Thymus (tissue), 11 donors: ENCODE data around the gene EFCAB14. TPM values are rescaled to one million over a fixed set of nuclear protein-coding genes. Genes with fewer than 3 reads are reported as not detected.

Source experiments
- DNase-seq, 9 donors: peaks; one replicate each; pipeline ENCODE4 v3.0.0-alpha.2; 2013; ENCODE audit warnings: low spot score in 9 of 9, low read depth in 6 of 9, missing footprints in 1 of 9
- H3K27ac ChIP-seq, 2 donors: one replicate each; pipeline ENCODE4 v1.5.1; 2013; ENCODE audit warnings: control low read depth in 1 of 2, low read depth in 1 of 2, low read length in 1 of 2, mild to moderate bottlenecking in 1 of 2, moderate library complexity in 1 of 2
- H3K27me3 ChIP-seq, 2 donors: one replicate each; pipeline ENCODE4 v1.5.1; 2013; ENCODE audit warnings: low read length in 1 of 2; ENCODE audit not compliant: control insufficient read depth in 2 of 2, insufficient read depth in 1 of 2
- H3K36me3 ChIP-seq, 2 donors: one replicate each; pipeline ENCODE4 v1.5.1; 2013; ENCODE audit warnings: low read length in 1 of 2, mild to moderate bottlenecking in 1 of 2, moderate library complexity in 1 of 2; ENCODE audit not compliant: control insufficient read depth in 2 of 2, insufficient read depth in 2 of 2
- H3K4me1 ChIP-seq, 2 donors: one replicate each; pipeline ENCODE4 v1.5.1; 2013; ENCODE audit warnings: low read length in 2 of 2; ENCODE audit not compliant: control insufficient read depth in 2 of 2, insufficient read depth in 2 of 2
- H3K4me3 ChIP-seq, 2 donors: one replicate each; pipeline ENCODE4 v1.5.1; 2013; ENCODE audit warnings: low read length in 2 of 2, control low read depth in 1 of 2, mild to moderate bottlenecking in 1 of 2
- H3K9me3 ChIP-seq, 2 donors: one replicate each; pipeline ENCODE4 v1.5.1; 2013; ENCODE audit warnings: low read length in 1 of 2, mild to moderate bottlenecking in 1 of 2; ENCODE audit not compliant: control insufficient read depth in 2 of 2, insufficient read depth in 1 of 2
- WGBS: extraction: QIAGEN DNeasy Blood & Tissue Kit; methylation state at CpG from one replicate; pipeline ENCODE4 v1.1.7; 2013; 5-methylcytosine and 5-hydroxymethylcytosine counted together
- polyA plus RNA-seq: library from polyadenylated mRNA; stranded (reverse); fragments of 200-250 nt; gene quantifications from one replicate; pipeline ENCODE4 v1.2.3, GENCODE V29; 2013
- total RNA-seq: library from RNA; stranded (reverse); fragments of 120-200 nt; gene quantifications from one replicate; pipeline ENCODE4 v1.2.4, GENCODE V29; 2013
- donor health status: healthy.

EFCAB14 gene
- total and polyA plus RNA-seq, 2 donors, result 30.6 to 63.6 TPM

DNA sequence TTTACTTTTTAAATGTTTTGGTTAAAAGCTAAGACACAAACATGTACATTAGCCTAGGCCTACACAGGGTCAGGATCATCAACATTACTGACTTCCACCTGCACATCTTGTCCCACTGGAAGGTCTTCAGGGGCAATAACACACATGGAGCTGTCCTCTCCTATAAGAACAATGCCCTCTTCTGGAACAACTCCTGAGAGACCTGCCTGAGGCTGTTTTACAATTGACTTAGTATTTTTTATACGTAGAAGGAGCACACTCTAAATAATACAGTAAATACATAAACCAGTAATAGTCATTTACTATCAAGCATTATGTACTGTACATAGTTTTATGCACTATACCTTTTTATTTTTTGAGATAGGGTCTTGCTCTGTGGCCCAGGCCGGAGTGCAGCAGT, 88.2 kb downstream of the EFCAB14 start:
- H3K27me3 ChIP-seq, result no peaks in the 10 kb centered on the region
- no peaks in the 10 kb centered on the region for H3K9me3 ChIP-seq
- 95% methylated on average over 2 of the region's 2 CpGs for WGBS
- no peak overlapping the region for H3K4me3 ChIP-seq
- peaks cover 25 to 37% of the 10 kb centered on the region in 2 donors for H3K36me3 ChIP-seq
- H3K27ac ChIP-seq, result no peak overlapping the region
- no peak for DNase-seq
- H3K4me1 ChIP-seq, result no peaks in the 10 kb centered on the region

Other genes with a start within 250 kb of the EFCAB14 start
- 0.05 TPM for gene DMBX1, start 229.3 kb downstream of the EFCAB14 start, total RNA-seq
- 0.21 TPM for gene DMBX1, start 229.3 kb downstream of the EFCAB14 start, polyA plus RNA-seq
- not detected for gene KNCN, start 167.5 kb downstream of the EFCAB14 start, total RNA-seq
- 0.05 TPM for gene KNCN, start 167.5 kb downstream of the EFCAB14 start, polyA plus RNA-seq
- gene MKNK1, start 114.8 kb downstream of the EFCAB14 start, total RNA-seq, result 20.1 TPM
- gene MKNK1, start 114.8 kb downstream of the EFCAB14 start, polyA plus RNA-seq, result 62.2 TPM
- 7.5 TPM for gene MOB3C, start 102.3 kb downstream of the EFCAB14 start, total RNA-seq
- gene MOB3C, start 102.3 kb downstream of the EFCAB14 start, polyA plus RNA-seq, result 16.2 TPM
- gene ATPAF1, start 50.8 kb downstream of the EFCAB14 start, total RNA-seq, result 53.4 TPM
- gene ATPAF1, start 50.8 kb downstream of the EFCAB14 start, polyA plus RNA-seq, result 34.6 TPM
- not detected for gene TEX38, start 47.3 kb downstream of the EFCAB14 start, total RNA-seq
- 0.14 TPM for gene TEX38, start 47.3 kb downstream of the EFCAB14 start, polyA plus RNA-seq
- 1.1 TPM for gene CYP4B1, start 79.9 kb upstream of the EFCAB14 start, total RNA-seq
- gene CYP4B1, start 79.9 kb upstream of the EFCAB14 start, polyA plus RNA-seq, result 26.5 TPM
- gene CYP4A11, start 222.4 kb upstream of the EFCAB14 start, total RNA-seq, result not detected
- gene CYP4A11, start 222.4 kb upstream of the EFCAB14 start, polyA plus RNA-seq, result 0.05 TPM